HG03378 (cell line): ENCODE results near the gene KPNA5.
A peak's percentile ranks its signal among the peaks of the same experiment; 100 is the strongest.
"Not testable (repeated sequence)": the region's sequence is repeated elsewhere in the genome, so short reads cannot be mapped to it uniquely, and the experiment has no call there.

Experiments
- ATAC-seq: cut with Tn5 transposase; IDR thresholded peaks from one replicate; pipeline ENCODE4 v1.9.1; 2021; ENCODE audit warnings: mild to moderate bottlenecking, moderate library complexity; ENCODE audit not compliant: unreplicated experiment

The KPNA5 gene

DNA sequence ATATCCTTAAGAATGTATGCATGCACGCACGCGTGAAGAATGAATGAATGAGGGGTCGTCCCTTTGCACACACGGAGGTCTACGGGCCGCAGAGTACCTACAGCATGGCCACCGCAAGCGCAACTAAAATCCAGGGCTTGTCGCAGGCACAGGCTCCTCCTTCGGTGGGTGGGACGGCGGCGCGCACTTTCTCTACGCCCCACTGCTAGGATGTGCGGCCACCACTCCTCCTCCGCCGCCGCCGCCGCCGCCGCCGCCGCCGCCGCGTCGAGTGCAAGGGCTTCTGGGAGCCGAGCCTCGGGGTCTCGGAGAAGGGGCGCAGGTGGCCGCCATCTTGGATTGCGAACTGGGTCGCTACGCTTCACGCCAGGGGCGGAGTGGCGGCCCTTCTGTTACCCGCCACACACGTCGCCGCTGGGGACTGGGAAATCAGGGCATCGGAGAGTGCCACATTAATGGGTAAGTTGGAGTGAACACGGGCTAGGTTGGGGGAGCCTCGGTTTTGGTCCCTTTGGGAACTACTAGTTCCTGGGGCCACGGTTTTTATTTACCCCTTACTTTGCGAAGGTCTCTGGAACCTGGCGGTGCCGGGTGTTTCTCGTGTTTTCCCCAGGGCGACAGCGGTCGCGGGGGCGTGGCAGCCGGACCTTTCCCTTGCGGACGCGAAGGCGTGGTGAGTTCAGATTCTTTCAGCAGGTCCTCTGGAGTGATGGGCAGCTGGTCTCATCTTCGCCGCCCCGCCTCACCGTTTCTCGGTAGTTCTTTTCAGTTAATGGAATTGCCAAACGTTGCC, at the start of gene KPNA5:
TSS of gene KPNA5 (plus strand) at position 332 of the 793 bp plus-strand sequence. CDS start at position 456, 124 bp downstream.
- peak; percentile 97 for ATAC-seq

DNA sequence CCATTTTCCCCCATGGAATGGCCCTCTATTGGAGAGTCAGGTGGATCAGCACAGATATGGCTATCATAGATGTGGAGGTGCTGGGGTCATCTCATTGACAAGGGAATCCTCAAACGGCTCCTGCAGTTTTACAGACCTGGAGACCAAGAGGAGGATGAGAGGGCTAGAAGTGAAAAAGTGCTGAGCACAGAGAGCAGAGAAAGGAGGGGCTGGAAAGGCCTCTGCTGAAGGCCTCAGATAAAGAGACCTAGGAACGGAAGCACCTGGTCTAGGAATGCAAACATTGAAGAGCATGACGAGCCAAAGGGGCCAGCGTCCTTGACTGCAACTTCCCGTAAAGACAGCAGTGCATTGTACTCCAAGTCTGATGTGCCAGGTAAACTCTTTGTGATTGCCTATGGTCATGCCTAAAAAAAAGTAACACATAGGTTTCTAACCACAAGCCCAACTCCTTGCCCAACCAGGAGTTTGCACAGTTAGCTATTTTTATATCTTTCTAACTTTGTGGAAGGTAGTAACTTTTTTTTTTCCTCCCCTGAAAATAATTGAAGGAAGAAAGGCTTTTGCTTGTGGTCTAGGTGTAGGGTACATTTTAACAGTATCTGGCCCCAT, 49.5 kb upstream of the KPNA5 start:
- ATAC-seq: peak; percentile 72

DNA sequence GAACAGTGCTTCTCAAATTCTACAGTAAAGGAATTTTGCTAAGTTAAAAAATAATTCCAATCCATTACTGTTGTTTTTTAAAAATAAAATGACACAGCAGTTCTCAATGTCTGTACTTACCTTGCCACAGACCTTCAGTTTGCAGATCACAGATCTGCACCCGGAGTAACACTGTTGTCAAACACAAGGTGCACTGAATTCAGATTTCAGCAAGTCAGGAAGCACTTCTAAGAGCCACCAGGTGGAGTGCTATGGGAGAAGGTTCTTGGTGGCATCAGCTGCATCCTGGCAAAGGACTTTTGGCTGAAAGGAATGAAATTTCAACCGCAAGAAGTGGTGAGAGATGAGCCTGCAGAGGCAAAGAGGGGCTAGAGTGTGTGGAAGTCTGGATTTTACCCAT, 47.3 kb upstream of the KPNA5 start:
- no peak for ATAC-seq

DNA sequence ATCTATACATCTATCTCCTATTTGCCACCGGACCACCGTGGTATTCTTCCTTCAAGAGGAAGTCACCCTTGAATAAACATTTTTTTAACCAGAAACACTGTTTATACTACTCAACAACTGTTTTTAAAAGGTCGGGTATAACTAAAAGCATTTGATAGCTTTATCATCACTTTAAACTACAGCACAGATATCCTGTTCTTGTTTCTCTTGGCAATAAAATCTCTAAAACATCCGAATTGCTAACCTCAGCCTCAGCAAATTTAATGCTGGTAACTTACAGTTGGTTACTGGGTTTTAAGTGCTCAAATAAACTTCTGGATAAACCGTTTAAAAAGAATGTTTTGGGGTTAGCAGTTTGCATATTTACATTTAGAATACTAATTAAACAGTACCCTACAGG, 32.9 kb upstream of the KPNA5 start:
- ATAC-seq: no peak

DNA sequence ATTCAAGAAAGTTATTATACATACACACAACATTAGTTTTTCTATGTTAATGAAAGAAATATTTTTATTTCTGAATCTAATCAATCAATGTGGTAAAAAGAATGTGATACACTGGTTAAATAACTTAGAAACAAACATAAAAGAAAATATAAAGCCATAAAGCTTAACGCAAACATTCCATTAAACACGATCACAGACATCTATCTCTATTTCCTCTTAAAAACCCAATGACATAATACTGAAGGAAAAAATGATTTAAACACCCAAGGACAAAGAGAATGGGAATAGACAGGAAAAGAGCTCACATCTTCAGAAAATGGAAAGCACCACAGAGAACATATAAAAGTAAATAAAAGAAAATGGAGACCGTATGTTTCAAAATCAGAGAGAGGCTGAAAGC, 31.9 kb upstream of the KPNA5 start:
- ATAC-seq: no peak

DNA sequence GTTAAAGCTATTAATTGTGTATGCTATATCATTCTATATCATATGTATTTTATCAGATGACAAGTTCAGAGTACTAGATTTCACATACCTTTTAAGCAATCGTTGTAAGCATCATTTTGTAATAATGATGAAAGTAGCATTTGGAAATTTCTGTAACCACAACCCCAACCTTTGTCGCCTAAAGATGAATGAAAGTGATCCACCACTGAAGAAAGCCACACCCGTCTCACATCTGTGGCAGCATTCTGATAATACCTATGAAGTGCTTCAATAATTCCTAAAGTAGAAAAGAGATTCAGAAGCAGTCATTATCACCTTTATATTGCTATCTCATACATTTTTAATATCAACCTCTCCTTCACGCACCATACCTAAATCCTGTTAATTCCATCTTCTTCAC, 29.1 kb upstream of the KPNA5 start:
- ATAC-seq: no peak

DNA sequence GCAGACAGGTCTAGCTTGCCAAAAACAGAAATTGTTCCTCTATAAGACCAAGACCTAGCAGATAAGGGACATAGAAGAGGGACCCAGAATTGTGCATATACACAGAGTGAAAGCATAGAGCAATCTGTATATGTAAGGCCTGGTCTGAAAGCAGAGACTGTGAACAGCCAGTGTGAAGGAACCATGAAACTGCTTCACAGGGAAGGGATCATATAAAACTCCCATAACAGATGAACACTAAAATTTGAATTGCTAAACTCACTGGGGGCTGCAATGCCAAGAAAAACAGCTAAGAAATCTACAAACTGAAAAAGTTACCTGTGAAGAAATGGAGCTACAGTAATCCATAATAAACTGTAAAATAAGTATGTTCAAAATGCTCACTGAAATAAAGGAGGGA, 19.4 kb upstream of the KPNA5 start:
- ATAC-seq: no peak

DNA sequence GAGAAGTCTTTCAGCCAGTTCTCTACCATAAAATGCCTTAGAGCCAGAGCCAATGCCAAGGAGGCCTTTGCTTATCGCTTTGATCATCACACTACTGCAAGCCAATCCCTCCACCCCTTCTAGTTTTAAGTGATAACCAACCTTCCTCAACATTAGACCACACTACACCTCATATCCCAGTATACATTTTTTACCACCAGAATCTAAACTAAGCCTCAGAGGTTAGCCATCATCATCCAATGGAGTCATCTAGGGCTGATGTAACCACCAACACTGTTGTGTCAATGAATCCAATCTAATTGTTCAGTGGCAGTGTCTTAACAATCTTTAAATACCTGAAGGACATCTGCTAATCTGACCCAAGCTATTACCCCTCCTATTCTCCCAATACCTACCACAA, 18.8 kb upstream of the KPNA5 start:
- ATAC-seq: no peak

DNA sequence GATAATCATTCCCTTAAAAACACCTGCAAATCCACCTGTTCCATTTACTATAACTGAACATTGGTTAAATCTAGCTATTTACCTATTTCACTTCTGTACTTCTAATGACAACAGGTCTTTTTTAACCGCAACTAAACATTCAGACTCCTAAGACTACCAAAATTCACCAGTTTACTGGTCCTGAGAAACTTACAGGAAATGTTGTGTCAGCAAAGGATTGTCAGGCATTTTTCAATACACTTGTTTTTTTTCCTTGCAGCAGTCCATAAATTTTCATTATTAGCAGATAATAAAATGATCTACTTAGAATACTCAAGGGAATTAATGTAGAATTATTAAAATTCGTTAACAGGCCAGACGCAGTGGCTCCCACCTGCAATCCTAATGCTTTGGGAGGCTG, 17.7 kb upstream of the KPNA5 start:
- ATAC-seq: no peak

DNA sequence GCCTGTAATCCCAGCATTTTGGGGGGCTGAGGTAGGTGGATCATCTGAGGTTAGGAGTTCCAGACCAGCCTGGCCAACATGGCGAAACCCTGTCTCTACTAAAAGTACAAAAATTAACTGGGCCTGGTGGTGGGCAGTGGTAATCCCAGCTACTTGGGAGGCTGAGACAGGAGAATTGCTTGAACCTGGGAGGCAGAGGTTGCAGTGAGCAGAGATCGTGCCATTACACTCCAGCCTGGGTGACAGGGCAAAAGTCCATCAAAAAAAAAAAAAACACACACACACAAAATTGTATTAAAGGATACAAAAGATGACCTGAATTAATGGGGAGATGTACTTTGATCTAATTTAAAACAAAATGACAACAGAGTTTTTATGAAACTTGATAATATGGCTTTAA, 16.8 kb upstream of the KPNA5 start:
- ATAC-seq: not testable (repeated sequence)

DNA sequence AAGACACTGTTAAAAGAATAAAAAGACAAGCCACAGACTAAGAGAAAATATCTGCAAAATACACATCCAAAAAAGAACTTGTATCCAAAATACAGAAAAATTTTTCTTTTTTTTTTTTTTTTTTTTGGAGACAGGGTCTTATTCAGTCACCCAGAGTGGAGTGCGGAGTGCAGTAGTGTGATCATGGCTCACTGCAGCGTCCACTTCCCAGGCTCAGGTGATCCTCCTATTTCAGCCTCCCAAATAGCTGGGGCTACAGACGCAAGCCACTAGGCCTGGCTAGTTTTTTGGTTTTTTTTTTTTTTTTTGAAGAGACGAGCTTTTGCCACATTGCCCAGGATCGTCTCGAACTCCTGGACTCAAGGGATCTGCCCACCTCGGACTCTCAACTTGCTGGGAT, 15.5 kb upstream of the KPNA5 start:
- ATAC-seq: no peak

DNA sequence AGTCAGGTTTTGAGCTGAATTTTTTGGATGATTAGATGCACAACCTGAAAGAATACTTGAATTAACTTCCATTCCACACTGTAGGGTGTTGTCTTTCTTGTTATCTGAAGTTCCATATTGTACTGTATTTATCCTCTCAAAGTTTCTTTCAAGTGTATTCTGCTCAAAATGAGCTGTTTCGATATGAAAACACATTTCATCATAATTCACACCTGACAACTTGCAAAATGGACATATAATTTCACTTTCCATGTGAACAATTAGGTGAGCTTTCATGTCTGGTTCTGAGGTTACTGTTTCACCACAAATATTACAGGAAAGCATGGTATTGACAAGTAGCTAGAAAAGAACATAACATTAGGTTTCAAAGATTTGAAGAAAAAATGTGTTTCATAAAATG, 14.1 kb upstream of the KPNA5 start:
- ATAC-seq: peak; percentile 46

DNA sequence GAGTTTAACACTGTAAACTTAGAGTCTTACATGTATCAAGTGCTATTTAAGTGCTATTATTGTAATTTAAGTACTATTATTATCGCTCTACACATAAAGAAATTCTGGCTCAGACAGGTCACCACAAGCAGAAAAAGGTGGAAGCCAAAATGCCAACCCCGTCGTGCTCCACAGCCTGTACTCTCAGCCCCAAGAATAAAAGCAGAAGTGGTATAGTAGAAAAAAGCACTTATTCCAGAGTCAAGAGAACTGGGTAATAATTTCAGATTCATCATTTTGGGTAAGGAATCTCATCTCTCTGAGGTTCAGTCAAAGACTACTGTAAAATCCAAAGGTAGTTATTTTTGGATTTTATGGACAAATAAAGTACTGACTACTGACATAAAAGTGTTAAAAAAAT, 13.4 kb upstream of the KPNA5 start:
- ATAC-seq: peak; percentile 29

DNA sequence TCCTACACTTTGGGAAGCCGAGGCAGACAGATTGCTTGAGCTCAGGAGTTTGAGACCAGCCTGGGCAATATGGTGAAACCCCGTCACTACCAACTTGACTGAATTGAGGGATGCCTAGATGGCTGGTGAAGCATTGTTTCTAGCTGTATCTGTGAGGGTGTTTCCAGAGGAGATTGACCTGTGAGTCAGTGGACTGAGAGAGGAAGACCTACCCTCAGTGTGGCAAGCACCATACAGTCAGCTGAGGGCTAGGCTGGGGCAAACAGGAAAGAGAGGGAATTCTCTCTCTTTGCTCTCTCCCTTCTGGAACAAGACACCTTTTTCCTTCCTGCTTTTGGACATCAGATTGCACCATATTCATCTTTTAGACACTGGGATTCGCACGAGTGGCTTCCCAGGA, 8.7 kb upstream of the KPNA5 start:
- no peak for ATAC-seq

DNA sequence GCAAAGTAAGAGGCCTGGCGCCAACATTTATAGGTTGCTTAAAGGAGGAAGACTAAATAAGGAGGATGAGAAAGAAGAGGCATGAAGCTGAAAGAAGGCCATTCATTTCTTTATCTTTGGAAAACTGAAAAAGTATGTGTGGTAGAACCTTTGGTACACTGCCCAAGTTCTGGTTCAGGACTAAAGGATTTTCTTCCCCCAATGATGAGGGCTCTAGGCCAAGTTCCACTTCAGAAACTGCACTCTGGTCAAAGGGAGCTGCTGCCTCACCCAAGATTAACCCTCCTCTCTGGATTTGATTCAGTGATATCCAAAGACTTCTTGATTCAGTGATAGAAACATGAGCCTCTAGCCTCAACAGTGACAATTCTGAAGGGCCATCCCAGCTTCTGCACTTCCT, 5.0 kb upstream of the KPNA5 start:
- no peak for ATAC-seq

DNA sequence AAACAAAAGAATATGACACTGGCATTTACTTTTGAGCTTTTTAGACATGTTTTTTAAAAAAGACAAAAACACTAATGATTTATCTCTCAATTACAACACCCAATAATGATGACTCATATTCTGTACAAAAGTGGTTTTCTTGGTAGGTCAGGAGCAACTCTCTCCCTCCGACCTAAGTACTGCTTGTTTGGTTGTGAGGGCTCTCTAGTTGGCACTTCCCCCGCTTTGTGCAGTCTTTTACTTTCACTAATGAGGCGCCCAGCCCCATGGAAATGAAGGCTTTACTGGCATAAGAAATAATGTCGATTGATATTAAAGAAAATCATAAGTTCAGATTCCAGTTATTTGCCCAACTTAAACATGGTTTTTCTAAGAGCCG, 1.3 kb downstream of the KPNA5 start:
- ATAC-seq: peak; percentile 38

DNA sequence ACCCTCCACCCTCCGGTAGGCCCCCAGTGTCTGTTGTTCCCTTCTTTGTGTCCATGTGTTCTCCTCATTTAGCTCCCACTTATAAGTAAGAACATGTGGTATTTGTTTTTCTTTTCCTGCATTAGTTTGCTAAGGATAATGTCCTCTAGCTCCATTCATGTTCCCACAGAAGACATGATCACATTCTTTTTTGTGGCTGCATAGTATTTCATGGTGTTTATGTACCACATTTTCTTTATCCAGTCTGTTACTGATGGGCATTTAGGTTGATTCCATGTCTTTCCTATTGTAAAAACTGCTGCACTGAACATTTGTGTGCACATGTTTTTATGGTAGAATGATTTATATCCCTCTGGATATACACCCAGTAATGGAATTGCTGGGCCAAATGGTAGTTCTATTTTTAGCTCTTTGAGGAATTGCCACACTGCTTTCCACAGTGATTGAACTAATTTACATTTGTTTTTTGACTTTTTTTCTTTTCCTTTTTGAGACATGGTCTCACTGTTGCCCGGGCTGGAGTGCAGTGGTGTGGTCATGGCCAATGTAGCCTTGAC, 4.5 kb downstream of the KPNA5 start:
- no peak for ATAC-seq

DNA sequence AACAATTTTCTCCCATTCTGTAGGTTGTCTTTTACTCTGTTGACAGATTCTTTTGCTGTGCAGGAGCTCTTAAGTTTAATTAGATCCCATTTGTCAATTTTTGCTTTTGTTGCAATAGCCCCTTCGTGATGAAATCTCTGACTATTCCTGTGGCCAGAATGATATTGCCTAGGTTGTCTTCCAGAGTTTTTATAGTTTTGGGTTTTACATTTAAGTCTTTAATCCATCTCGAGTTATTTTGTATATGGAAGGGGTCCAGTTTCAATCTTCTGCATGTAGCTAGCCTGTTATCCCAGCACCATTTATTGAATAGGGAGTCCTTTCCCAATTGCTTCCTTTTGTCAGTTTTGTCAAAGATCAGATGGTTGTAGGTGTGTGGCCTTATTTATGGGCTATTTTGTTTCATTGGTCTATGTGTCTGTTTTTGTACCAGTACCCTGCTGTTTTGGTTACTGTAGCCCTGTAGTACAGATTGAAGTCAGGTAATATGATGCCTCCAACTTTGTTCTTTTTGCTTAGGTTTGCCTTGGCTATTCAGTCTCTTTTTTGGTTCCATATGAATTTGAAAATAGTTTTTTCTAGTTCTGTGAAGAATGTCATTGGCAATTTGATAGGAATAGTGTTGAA, 5.6 kb downstream of the KPNA5 start:
- ATAC-seq: not testable (repeated sequence)

DNA sequence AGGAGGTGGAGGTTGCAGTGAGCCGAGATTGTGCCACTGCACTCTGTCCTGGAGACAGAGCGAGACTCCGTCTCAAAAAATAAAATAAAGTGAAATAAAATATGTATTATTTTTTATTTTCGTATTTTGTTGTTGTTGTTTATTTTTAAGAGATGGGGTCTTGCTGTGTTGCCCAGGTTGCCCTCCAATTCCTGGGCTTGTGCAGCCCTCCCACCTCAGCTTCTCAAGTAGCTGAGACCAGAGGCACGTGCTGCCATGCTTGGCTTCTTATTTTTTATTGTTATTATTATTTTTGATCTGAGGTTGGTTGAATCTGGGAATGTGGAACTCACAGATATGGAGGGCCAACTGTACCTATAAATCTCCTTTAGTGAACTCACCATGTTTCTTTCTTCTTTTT, 10.1 kb downstream of the KPNA5 start:
- no peak for ATAC-seq

DNA sequence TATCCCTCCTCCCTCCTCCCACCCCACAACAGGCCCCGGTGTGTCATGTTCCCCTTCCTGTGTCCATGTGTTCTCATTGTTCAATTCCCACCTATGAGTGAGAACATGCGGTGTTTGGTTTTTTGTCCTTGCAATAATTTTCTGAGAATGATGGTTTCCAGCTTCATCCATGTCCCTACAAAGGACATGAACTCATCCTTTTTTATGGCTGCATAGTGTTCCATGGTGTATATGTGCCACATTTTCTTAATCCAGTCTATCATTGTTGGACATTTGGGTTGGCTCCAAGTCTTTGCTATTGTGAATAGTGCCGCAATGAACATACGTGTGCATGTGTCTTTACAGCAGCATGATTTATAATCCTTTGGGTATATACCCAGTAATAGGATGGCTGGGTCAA, 11.9 kb downstream of the KPNA5 start:
- ATAC-seq: not testable (repeated sequence)

DNA sequence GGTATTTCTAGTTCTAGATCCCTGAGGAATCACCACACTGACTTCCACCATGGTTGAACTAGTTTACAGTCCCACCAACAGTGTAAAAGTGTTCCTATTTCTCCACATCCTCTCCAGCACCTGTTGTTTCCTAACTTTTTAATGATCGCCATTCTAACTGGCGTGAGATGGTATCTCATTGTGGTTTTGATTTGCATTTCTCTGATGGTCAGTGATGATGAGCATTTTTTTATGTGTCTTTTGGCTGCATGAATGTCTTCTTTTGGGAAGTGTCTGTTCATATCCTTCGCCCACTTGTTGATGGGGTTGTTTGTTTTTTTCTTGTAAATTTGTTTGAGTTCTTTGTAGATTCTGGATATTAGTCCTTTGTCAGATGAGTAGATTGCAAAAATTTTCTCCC, 12.3 kb downstream of the KPNA5 start:
- ATAC-seq: not testable (repeated sequence)

DNA sequence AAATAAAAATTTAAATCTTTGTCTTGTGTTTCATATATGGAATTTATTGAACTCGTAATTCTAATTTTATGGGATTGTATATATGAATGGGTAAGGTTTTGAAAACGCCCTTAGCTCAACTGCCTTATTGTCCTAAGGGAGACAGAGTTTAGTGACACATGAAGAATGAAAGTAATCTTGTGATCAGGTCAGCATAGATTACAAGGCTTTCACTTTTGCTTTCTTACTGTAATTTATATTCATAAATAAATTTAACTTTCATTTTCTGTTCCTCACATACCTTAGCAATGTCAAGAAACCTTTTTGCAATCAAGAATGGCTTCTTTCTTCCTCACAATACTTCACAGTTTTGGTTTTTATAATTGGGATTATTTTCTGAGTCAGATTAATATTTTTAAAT, 14.4 kb downstream of the KPNA5 start:
- peak; percentile 96 for ATAC-seq
